ENCODE data around the gene WDR62.

The WDR62 gene

GRCh38 chr19:36086326-36086725 is 31.6 kb downstream of the WDR62 start:
- ATAC-seq = no peak
- no peaks in the 10 kb centered on the region for H3K4me1 Mint-ChIP-seq
- no peak overlapping the region for H3K27ac Mint-ChIP-seq
- H3K36me3 Mint-ChIP-seq = peaks cover 23% of the 10 kb centered on the region
- H3K4me3 Mint-ChIP-seq = no peak overlapping the region
- no peaks in the 10 kb centered on the region for H3K27me3 Mint-ChIP-seq
- H3K9me3 Mint-ChIP-seq = no peaks in the 10 kb centered on the region

GRCh38 chr19:36089847-36090246 is 35.1 kb downstream of the WDR62 start:
- no peak overlapping the region for H3K4me3 Mint-ChIP-seq
- H3K36me3 Mint-ChIP-seq = peaks cover 5% of the 10 kb centered on the region
- no peaks in the 10 kb centered on the region for H3K9me3 Mint-ChIP-seq
- ATAC-seq = no peak
- peaks cover 13% of the 10 kb centered on the region for H3K4me1 Mint-ChIP-seq
- no peaks in the 10 kb centered on the region for H3K27me3 Mint-ChIP-seq
- H3K27ac Mint-ChIP-seq = no peak overlapping the region

- no peaks in the 10 kb centered on the region for H3K27me3 Mint-ChIP-seq
- H3K27ac Mint-ChIP-seq = no peak overlapping the region
- H3K4me3 Mint-ChIP-seq = no peak overlapping the region
- H3K4me1 Mint-ChIP-seq = peaks cover 13% of the 10 kb centered on the region
- peaks cover 1% of the 10 kb centered on the region for H3K36me3 Mint-ChIP-seq
- H3K9me3 Mint-ChIP-seq = no peaks in the 10 kb centered on the region
- no peak for ATAC-seq
Observed at GRCh38 chr19:36090910-36091695, 36.4 kb downstream of the WDR62 start.

- Mint-ChIP-seq H3K27me3 (no peaks in the 10 kb centered on the region), H3K27ac (peak overlapping the region; percentile 67), H3K4me3 (no peak overlapping the region), H3K36me3 (no peaks in the 10 kb centered on the region), H3K9me3 (no peaks in the 10 kb centered on the region), H3K4me1 (peaks cover 13% of the 10 kb centered on the region)
- ATAC-seq = no peak
Observed at GRCh38 chr19:36092566-36092965, 37.9 kb downstream of the WDR62 start.

- H3K36me3 Mint-ChIP-seq = no peaks in the 10 kb centered on the region
- H3K9me3 Mint-ChIP-seq = no peaks in the 10 kb centered on the region
- peaks cover 13% of the 10 kb centered on the region for H3K4me1 Mint-ChIP-seq
- peak overlapping the region; percentile 67 for H3K27ac Mint-ChIP-seq
- H3K27me3 Mint-ChIP-seq = no peaks in the 10 kb centered on the region
- H3K4me3 Mint-ChIP-seq = no peak overlapping the region
- ATAC-seq = peak; percentile 81
Observed at GRCh38 chr19:36093146-36093662, 38.5 kb downstream of the WDR62 start.

GRCh38 chr19:36093687-36094086 is 39.0 kb downstream of the WDR62 start:
- H3K27ac Mint-ChIP-seq = peak overlapping the region; percentile 67
- H3K4me1 Mint-ChIP-seq = peaks cover 13% of the 10 kb centered on the region
- ATAC-seq = no peak
- no peak overlapping the region for H3K4me3 Mint-ChIP-seq
- H3K9me3 Mint-ChIP-seq = no peaks in the 10 kb centered on the region
- no peaks in the 10 kb centered on the region for H3K27me3 Mint-ChIP-seq
- H3K36me3 Mint-ChIP-seq = no peaks in the 10 kb centered on the region

GRCh38 chr19:36097036-36097435 is 42.3 kb downstream of the WDR62 start:
- H3K4me3 Mint-ChIP-seq = no peak overlapping the region
- H3K36me3 Mint-ChIP-seq = no peaks in the 10 kb centered on the region
- no peaks in the 10 kb centered on the region for H3K27me3 Mint-ChIP-seq
- peaks cover 20% of the 10 kb centered on the region for H3K4me1 Mint-ChIP-seq
- H3K9me3 Mint-ChIP-seq = no peaks in the 10 kb centered on the region
- ATAC-seq = no peak
- H3K27ac Mint-ChIP-seq = no peak overlapping the region

GRCh38 chr19:36099166-36099785 is 44.6 kb downstream of the WDR62 start:
- Mint-ChIP-seq H3K4me1 (peaks cover 6% of the 10 kb centered on the region), H3K27ac (no peak overlapping the region), H3K9me3 (no peaks in the 10 kb centered on the region), H3K27me3 (no peaks in the 10 kb centered on the region), H3K4me3 (no peak overlapping the region), H3K36me3 (peaks cover 12% of the 10 kb centered on the region)
- no peak for ATAC-seq

GRCh38 chr19:36100476-36100875 is 45.8 kb downstream of the WDR62 start:
- no peaks in the 10 kb centered on the region for H3K9me3 Mint-ChIP-seq
- no peak overlapping the region for H3K27ac Mint-ChIP-seq
- no peak overlapping the region for H3K4me3 Mint-ChIP-seq
- H3K36me3 Mint-ChIP-seq = peaks cover 12% of the 10 kb centered on the region
- ATAC-seq = no peak
- peaks cover 6% of the 10 kb centered on the region for H3K4me1 Mint-ChIP-seq
- H3K27me3 Mint-ChIP-seq = no peaks in the 10 kb centered on the region

- Mint-ChIP-seq H3K36me3 (peaks cover 12% of the 10 kb centered on the region), H3K4me3 (no peak overlapping the region), H3K27me3 (no peaks in the 10 kb centered on the region), H3K9me3 (no peaks in the 10 kb centered on the region), H3K4me1 (peaks cover 6% of the 10 kb centered on the region), H3K27ac (no peak overlapping the region)
- ATAC-seq = no peak
Observed at GRCh38 chr19:36101550-36102327, 47.0 kb downstream of the WDR62 start.

GRCh38 chr19:36103040-36103626 is 48.4 kb downstream of the WDR62 start:
- ATAC-seq = no peak
- no peaks in the 10 kb centered on the region for H3K27me3 Mint-ChIP-seq
- no peak overlapping the region for H3K27ac Mint-ChIP-seq
- H3K36me3 Mint-ChIP-seq = peaks cover 12% of the 10 kb centered on the region
- no peaks in the 10 kb centered on the region for H3K9me3 Mint-ChIP-seq
- peaks cover 6% of the 10 kb centered on the region for H3K4me1 Mint-ChIP-seq
- no peak overlapping the region for H3K4me3 Mint-ChIP-seq

- no peak overlapping the region for H3K4me3 Mint-ChIP-seq
- no peaks in the 10 kb centered on the region for H3K27me3 Mint-ChIP-seq
- H3K4me1 Mint-ChIP-seq = peaks cover 6% of the 10 kb centered on the region
- H3K27ac Mint-ChIP-seq = no peak overlapping the region
- no peak for ATAC-seq
- H3K9me3 Mint-ChIP-seq = no peaks in the 10 kb centered on the region
- peaks cover 12% of the 10 kb centered on the region for H3K36me3 Mint-ChIP-seq
Observed at GRCh38 chr19:36103842-36104552, 49.3 kb downstream of the WDR62 start.

- no peaks in the 10 kb centered on the region for H3K27me3 Mint-ChIP-seq
- H3K36me3 Mint-ChIP-seq = peaks cover 14% of the 10 kb centered on the region
- no peaks in the 10 kb centered on the region for H3K9me3 Mint-ChIP-seq
- no peak overlapping the region for H3K27ac Mint-ChIP-seq
- H3K4me1 Mint-ChIP-seq = no peaks in the 10 kb centered on the region
- H3K4me3 Mint-ChIP-seq = no peak overlapping the region
- no peak for ATAC-seq
Observed at GRCh38 chr19:36106441-36106840, 51.7 kb downstream of the WDR62 start.

- Mint-ChIP-seq H3K4me1 (no peaks in the 10 kb centered on the region), H3K27ac (no peak overlapping the region), H3K4me3 (no peak overlapping the region), H3K36me3 (peaks cover 18% of the 10 kb centered on the region), H3K27me3 (no peaks in the 10 kb centered on the region), H3K9me3 (no peaks in the 10 kb centered on the region)
- no peak for ATAC-seq
Observed at GRCh38 chr19:36106991-36107390, 52.3 kb downstream of the WDR62 start.
